HG02642 (cell line): Measurements from ENCODE around the gene PNPT1.

Experiments used
- ATAC-seq: cut with Tn5 transposase; IDR thresholded peaks from one replicate; pipeline ENCODE4 v1.9.1; 2021; ENCODE audit warnings: mild to moderate bottlenecking; ENCODE audit not compliant: unreplicated experiment, poor library complexity

PNPT1 gene

GRCh38 chr2:55692740-55693139, 904 bp downstream of the PNPT1 start:
- ATAC-seq: peak; percentile 2

GRCh38 chr2:55672630-55673029, 21.0 kb downstream of the PNPT1 start:
- no peak for ATAC-seq

GRCh38 chr2:55668956-55669355, 24.7 kb downstream of the PNPT1 start:
- ATAC-seq: no peak

GRCh38 chr2:55653255-55653654, 40.4 kb downstream of the PNPT1 start:
- no peak for ATAC-seq

GRCh38 chr2:55649211-55649610, 44.4 kb downstream of the PNPT1 start:
- ATAC-seq: no peak

GRCh38 chr2:55636831-55637230, 56.8 kb downstream of the PNPT1 start:
- no peak for ATAC-seq

GRCh38 chr2:55628931-55629330, 64.7 kb downstream of the PNPT1 start:
- ATAC-seq: no peak

- ATAC-seq: no peak
Measured at GRCh38 chr2:55627915-55628314, 65.7 kb downstream of the PNPT1 start.

GRCh38 chr2:55621802-55622201, 71.8 kb downstream of the PNPT1 start:
- no peak for ATAC-seq

- no peak for ATAC-seq
Measured at GRCh38 chr2:55620123-55620779, 73.4 kb downstream of the PNPT1 start.

GRCh38 chr2:55618275-55619055, 75.2 kb downstream of the PNPT1 start:
- ATAC-seq: peak; percentile 39

- ATAC-seq: no peak
Measured at GRCh38 chr2:55618025-55618274, 75.7 kb downstream of the PNPT1 start.

- peak; percentile 86 for ATAC-seq
Measured at GRCh38 chr2:55617175-55618024, 76.2 kb downstream of the PNPT1 start, which contains the start of gene PPP4R3B. Gene PPP4R3B, minus strand, starts transcription at chr2:55617622. Its CDS starts 337 bp downstream, at chr2:55617285.

- peak; percentile 15 for ATAC-seq
Measured at GRCh38 chr2:55616551-55617174, 77.0 kb downstream of the PNPT1 start.

GRCh38 chr2:55611997-55612396, 81.6 kb downstream of the PNPT1 start:
- ATAC-seq: no peak

- no peak for ATAC-seq
Measured at GRCh38 chr2:55610954-55611743, 82.5 kb downstream of the PNPT1 start.

- no peak for ATAC-seq
Measured at GRCh38 chr2:55609938-55610578, 83.6 kb downstream of the PNPT1 start.

- no peak for ATAC-seq
Measured at GRCh38 chr2:55609193-55609794, 84.3 kb downstream of the PNPT1 start.

- no peak for ATAC-seq
Measured at GRCh38 chr2:55607717-55608116, 85.9 kb downstream of the PNPT1 start.
